ENCODE results near the gene ALDH18A1. TPM values are rescaled to one million over a fixed set of nuclear protein-coding genes. Genes with fewer than 3 reads are reported as not detected.
"Not testable (repeated sequence)": the region's sequence is repeated elsewhere in the genome, so short reads cannot be mapped to it uniquely, and the experiment has no call there.

ALDH18A1 gene
- 100 to 1,000 TPM in 1 of 2 donors, 10 to 100 TPM in 1; 57.1 to 119 TPM for total RNA-seq

- peaks cover 29 to 46% of the 10 kb centered on the region in 2 donors for H3K36me3 Mint-ChIP-seq
- peak within 1 kb of the TSS; percentile 92 to 95 for H3K27ac Mint-ChIP-seq
- H3K9me3 Mint-ChIP-seq = peaks cover 8 to 24% of the 10 kb centered on the region in 2 donors
- DNase-seq (ENCODE audit: low spot score in 2 of 2) (peak; percentile 88 to 93), ATAC-seq (peak; percentile 84 to 90)
Measured at GRCh38 chr10:95656291-95657164, at the start of gene ALDH18A1. TSS of gene ALDH18A1 (minus strand) at chr10:95656711. CDS start at chr10:95653377, 3,334 bp downstream.

DNA sequence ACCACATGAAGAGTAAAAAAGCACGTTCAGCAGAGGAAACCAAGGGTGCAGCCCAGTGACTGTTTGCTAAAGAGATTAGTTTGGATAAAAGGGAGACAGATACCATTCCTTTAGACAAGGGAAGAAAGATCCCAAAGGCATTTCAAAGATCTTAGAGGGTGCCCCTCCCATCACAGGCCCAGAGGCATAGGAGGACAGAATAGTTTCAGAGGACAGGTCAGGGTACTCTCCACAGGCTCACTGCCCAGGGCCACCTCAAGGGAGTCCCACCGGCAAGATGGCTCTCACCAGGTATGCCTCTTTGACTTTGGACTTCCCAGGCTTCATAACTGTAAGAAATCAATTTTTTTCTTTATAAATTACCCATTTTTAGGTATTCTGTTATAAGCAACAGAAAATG, 41.9 kb upstream of the ALDH18A1 start:
- peaks cover 3% of the 10 kb centered on the region in 2 donors for H3K36me3 Mint-ChIP-seq
- ATAC-seq (no peak), DNase-seq (ENCODE audit: low spot score in 2 of 2) (no peak)
- no peaks in the 10 kb centered on the region for H3K9me3 Mint-ChIP-seq
- H3K27ac Mint-ChIP-seq = no peak overlapping the region

DNA sequence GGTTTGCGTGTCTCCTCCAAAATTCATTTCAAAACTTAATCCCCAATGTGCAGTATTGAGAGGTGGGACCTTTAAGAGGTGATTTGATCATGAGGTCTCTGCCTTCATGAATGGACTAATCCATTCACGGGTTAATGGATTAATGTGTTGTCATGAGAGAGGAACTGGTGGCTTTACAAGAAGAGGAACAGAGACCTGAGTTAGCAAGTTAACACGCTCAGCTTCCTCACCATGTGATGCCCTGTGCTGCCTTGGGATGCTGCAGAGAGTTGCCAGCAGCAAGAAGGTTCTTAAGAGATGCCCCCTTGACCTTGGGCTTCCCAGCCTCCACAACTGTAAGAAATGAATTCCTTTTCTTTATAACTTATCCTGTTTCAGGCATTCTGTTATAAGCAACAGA, 40.9 kb upstream of the ALDH18A1 start:
- Mint-ChIP-seq H3K27ac (no peak overlapping the region), H3K9me3 (no peaks in the 10 kb centered on the region), H3K36me3 (peaks cover 12 to 13% of the 10 kb centered on the region in 2 donors)
- ATAC-seq = no peak
- DNase-seq (ENCODE audit: low spot score in 2 of 2) = no peak

GRCh38 chr10:95694665-95695064, 38.2 kb upstream of the ALDH18A1 start:
- ATAC-seq (no peak), DNase-seq (ENCODE audit: low spot score in 2 of 2) (no peak)
- no peaks in the 10 kb centered on the region for H3K9me3 Mint-ChIP-seq
- peak overlapping the region; percentile 50 to 93 for H3K27ac Mint-ChIP-seq
- H3K36me3 Mint-ChIP-seq = peaks cover 18 to 20% of the 10 kb centered on the region in 2 donors

GRCh38 chr10:95693668-95694534, 37.4 kb upstream of the ALDH18A1 start, which contains the start of gene TCTN3:
TSS of gene TCTN3 (minus strand) at chr10:95693927. CDS start at chr10:95693899, 28 bp downstream.
- ATAC-seq (peak; percentile 99 to 100), DNase-seq (ENCODE audit: low spot score in 2 of 2) (peak; percentile 96 to 99)
- Mint-ChIP-seq H3K9me3 (no peaks in the 10 kb centered on the region), H3K27ac (peak within 1 kb of the TSS; percentile 93 to 99), H3K36me3 (peaks cover 18 to 20% of the 10 kb centered on the region in 2 donors)

- Mint-ChIP-seq H3K9me3 (no peaks in the 10 kb centered on the region), H3K36me3 (peaks cover 18 to 20% of the 10 kb centered on the region in 2 donors), H3K27ac (peak overlapping the region; percentile 93 to 99)
- DNase-seq (ENCODE audit: low spot score in 2 of 2) = peak in 1 of 2 donors; percentile 10
- ATAC-seq = no peak
Measured at GRCh38 chr10:95693071-95693667, 36.7 kb upstream of the ALDH18A1 start.

DNA sequence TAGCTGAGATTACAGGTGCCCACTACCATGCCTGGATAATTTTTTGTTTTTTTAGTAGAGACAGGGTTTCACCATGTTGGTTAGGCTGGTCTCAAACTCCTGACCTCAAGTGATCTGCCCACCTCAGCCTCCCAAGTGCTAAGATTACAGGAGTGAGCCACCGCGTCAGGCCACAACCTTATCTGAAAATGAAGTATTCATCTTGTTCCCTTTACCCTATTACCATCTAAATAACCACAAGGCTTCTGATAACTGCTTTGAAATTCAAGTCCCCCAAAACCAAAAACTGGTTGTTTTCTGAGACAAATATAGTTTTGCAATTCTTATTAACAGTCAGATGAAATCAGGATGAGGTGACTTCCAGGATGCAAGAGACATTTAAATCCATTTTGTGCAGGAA, 34.8 kb upstream of the ALDH18A1 start:
- Mint-ChIP-seq H3K36me3 (peaks cover 18 to 27% of the 10 kb centered on the region in 2 donors), H3K27ac (peak overlapping the region in 1 of 2 donors; percentile 55), H3K9me3 (no peaks in the 10 kb centered on the region)
- ATAC-seq (no peak), DNase-seq (ENCODE audit: low spot score in 2 of 2) (no peak)

GRCh38 chr10:95688648-95689047, 32.1 kb upstream of the ALDH18A1 start:
- DNase-seq (ENCODE audit: low spot score in 2 of 2) (no peak), ATAC-seq (no peak)
- peaks cover 18 to 28% of the 10 kb centered on the region in 2 donors for H3K36me3 Mint-ChIP-seq
- H3K9me3 Mint-ChIP-seq = no peaks in the 10 kb centered on the region
- no peak overlapping the region for H3K27ac Mint-ChIP-seq

DNA sequence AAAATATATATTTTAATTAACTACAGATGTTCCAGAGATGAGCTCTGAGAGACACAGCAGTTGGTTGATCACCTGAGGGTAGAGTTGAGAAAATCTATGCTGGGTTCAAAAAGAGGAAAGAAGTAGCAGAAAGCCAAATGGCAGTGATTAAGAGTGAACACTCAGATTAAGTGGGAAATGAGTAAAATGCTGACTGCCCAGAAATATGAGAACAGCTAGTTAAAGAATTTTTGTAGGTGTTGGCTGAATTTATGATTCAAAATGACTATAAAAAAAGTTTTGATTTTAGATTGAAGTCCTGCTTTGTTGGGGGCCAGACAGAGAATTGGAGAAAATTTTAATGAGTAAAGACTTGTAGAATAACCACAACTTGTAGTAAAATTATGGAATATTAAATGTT, 27.5 kb upstream of the ALDH18A1 start:
- no peak for DNase-seq (ENCODE audit: low spot score in 2 of 2)

GRCh38 chr10:95675403-95676116, 19.0 kb upstream of the ALDH18A1 start:
- DNase-seq (ENCODE audit: low spot score in 2 of 2) = no peak
- Mint-ChIP-seq H3K36me3 (no peaks in the 10 kb centered on the region), H3K9me3 (no peaks in the 10 kb centered on the region), H3K27ac (no peak overlapping the region)
- ATAC-seq = no peak

More for the DNA sequence above, 27.5 kb upstream of the ALDH18A1 start:
- no peak for ATAC-seq
- Mint-ChIP-seq H3K9me3 (no peaks in the 10 kb centered on the region), H3K36me3 (peaks cover 4 to 13% of the 10 kb centered on the region in 2 donors), H3K27ac (no peak overlapping the region)

DNA sequence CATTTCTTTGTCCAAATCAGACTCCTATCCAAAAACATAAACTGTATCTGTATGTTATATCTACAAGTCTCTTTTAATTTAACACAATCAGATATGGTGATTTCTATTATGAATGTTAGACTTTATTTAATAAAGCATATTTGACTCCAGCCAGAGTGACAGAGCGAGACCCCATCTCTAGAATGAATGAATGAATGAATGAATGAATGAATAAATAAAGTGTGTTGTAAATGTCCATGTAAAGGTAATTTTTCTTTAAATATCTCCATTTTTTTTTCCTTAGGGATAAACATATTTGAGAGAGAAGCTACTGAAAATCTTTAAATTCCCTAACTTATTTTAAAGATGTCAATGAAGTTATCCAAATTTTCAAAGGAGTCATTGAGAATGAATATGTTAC, 18.1 kb upstream of the ALDH18A1 start:
- Mint-ChIP-seq H3K9me3 (no peaks in the 10 kb centered on the region), H3K27ac (no peak overlapping the region), H3K36me3 (no peaks in the 10 kb centered on the region)
- DNase-seq (ENCODE audit: low spot score in 2 of 2) = no peak
- no peak for ATAC-seq

- not testable (repeated sequence) for H3K27ac Mint-ChIP-seq; ATAC-seq; H3K9me3 Mint-ChIP-seq; DNase-seq (ENCODE audit: low spot score in 2 of 2); H3K36me3 Mint-ChIP-seq
Measured at GRCh38 chr10:95672641-95673040, 16.1 kb upstream of the ALDH18A1 start.

DNA sequence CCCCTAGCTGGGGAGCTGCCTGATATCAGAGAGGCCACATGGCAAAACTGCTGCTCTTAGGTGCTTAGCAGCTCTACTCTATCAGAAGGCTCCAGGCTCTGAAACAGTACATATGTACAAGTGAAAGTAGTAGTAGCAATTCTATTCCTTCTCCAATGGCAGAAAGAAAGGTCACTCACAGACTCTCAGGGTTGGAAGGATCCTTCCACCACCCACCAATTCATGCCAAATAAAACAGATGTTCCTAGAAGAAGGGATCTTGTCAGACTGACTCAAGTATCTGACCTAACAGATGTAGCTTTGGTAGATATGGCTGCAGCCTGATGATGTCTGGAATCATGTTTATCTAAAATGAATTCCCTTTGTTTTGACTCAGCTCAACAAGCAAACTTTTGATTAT, 8.0 kb upstream of the ALDH18A1 start:
- DNase-seq (ENCODE audit: low spot score in 2 of 2) = no peak
- H3K36me3 Mint-ChIP-seq = no peaks in the 10 kb centered on the region
- no peaks in the 10 kb centered on the region for H3K9me3 Mint-ChIP-seq
- ATAC-seq = no peak
- H3K27ac Mint-ChIP-seq = no peak overlapping the region

GRCh38 chr10:95663496-95663895, 7.0 kb upstream of the ALDH18A1 start:
- DNase-seq (ENCODE audit: low spot score in 2 of 2) = no peak
- Mint-ChIP-seq H3K27ac (no peak overlapping the region), H3K9me3 (peaks cover under 1 to 2% of the 10 kb centered on the region in 2 donors), H3K36me3 (peaks cover 0 to 1% of the 10 kb centered on the region in 2 donors)
- ATAC-seq = no peak

GRCh38 chr10:95661818-95662217, 5.3 kb upstream of the ALDH18A1 start:
- no peak for ATAC-seq
- H3K27ac Mint-ChIP-seq = no peak overlapping the region
- H3K36me3 Mint-ChIP-seq = peaks cover under 1 to 7% of the 10 kb centered on the region in 2 donors
- H3K9me3 Mint-ChIP-seq = peaks cover 4 to 10% of the 10 kb centered on the region in 2 donors
- no peak for DNase-seq (ENCODE audit: low spot score in 2 of 2)

DNA sequence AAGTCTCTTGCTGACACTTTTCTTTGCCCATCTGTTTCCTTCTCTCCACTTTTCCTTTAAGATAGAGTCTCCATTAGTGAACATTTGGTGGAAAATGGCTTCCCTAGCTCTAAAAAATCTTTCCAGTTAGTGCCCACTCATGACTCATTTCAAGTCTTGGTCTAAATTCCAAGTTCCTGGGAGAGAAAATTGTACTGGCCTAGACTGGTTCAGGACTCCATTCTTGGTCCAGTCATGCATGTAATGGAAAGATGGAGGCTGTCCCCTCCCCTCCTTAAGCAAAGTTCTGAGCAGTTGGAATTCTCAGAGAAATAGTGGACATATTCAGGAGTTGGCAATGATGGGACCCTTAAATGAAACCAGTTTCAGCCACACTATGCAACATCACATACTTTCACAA, 3.8 kb upstream of the ALDH18A1 start:
- Mint-ChIP-seq H3K9me3 (peaks cover 4 to 10% of the 10 kb centered on the region in 2 donors), H3K36me3 (peaks cover 11 to 20% of the 10 kb centered on the region in 2 donors), H3K27ac (no peak overlapping the region)
- DNase-seq (ENCODE audit: low spot score in 2 of 2) (no peak), ATAC-seq (no peak)

Data from activated naive CD4-positive, alpha-beta T cell treated with anti-CD3 and anti-CD28 coated beads, Interleukin-2, amount 50 U/mL, for 72 hours (primary cell).